Putamen (tissue), 1 donor: ENCODE results near the gene MYL7.
"Not testable (repeated sequence)": the region's sequence is repeated elsewhere in the genome, so short reads cannot be mapped to it uniquely, and the experiment has no call there.

Experiments
- DNase-seq: peaks from one replicate; pipeline ENCODE4 v3.0.0-alpha.2; 2016; ENCODE audit warnings: low spot score

Gene MYL7

GRCh38 chr7:44141221-44141850 lies at the start of gene MYL7:
Gene MYL7, minus strand, starts transcription at chr7:44141332. Its CDS starts 27 bp downstream, at chr7:44141305.
- no peak for DNase-seq

GRCh38 chr7:44189993-44190872 lies 49.1 kb upstream of the MYL7 start:
- no peak for DNase-seq

- no peak for DNase-seq
Observed at GRCh38 chr7:44189286-44189992, 48.3 kb upstream of the MYL7 start, which contains the start of gene GCK. Gene GCK, minus strand, starts transcription at chr7:44189439. Its CDS starts 486 bp downstream, at chr7:44188953.

- DNase-seq, result no peak
Observed at GRCh38 chr7:44188480-44189225, 47.5 kb upstream of the MYL7 start.

GRCh38 chr7:44187636-44188416 lies 46.7 kb upstream of the MYL7 start:
- no peak for DNase-seq

- DNase-seq, result no peak
Observed at GRCh38 chr7:44186736-44187135, 45.6 kb upstream of the MYL7 start.

- DNase-seq, result no peak
Observed at GRCh38 chr7:44185729-44186128, 44.6 kb upstream of the MYL7 start.

GRCh38 chr7:44184873-44185446 lies 43.8 kb upstream of the MYL7 start:
- no peak for DNase-seq

- no peak for DNase-seq
Observed at GRCh38 chr7:44184206-44184872, 43.2 kb upstream of the MYL7 start.

GRCh38 chr7:44183386-44183785 lies 42.3 kb upstream of the MYL7 start:
- no peak for DNase-seq

GRCh38 chr7:44182827-44183226 lies 41.7 kb upstream of the MYL7 start:
- DNase-seq, result no peak

GRCh38 chr7:44180631-44181030 lies 39.5 kb upstream of the MYL7 start:
- no peak for DNase-seq

- peak; percentile 17 for DNase-seq
Observed at GRCh38 chr7:44177570-44178131, 36.5 kb upstream of the MYL7 start.

GRCh38 chr7:44176486-44176885 lies 35.4 kb upstream of the MYL7 start:
- DNase-seq, result no peak

- DNase-seq, result no peak
Observed at GRCh38 chr7:44175730-44176129, 34.6 kb upstream of the MYL7 start.

GRCh38 chr7:44174694-44174948 lies 33.5 kb upstream of the MYL7 start:
- not testable (repeated sequence) for DNase-seq

- DNase-seq, result no peak
Observed at GRCh38 chr7:44173911-44174693, 33.0 kb upstream of the MYL7 start.

GRCh38 chr7:44172803-44173424 lies 31.8 kb upstream of the MYL7 start:
- DNase-seq, result no peak

GRCh38 chr7:44172352-44172751 lies 31.2 kb upstream of the MYL7 start:
- no peak for DNase-seq
